Activated CD8-positive, alpha-beta memory T cell treated with anti-CD3 and anti-CD28 coated beads for 48 hours (primary cell): ENCODE measurements around the gene PLA2G2C.
"Not testable (repeated sequence)": the region's sequence is repeated elsewhere in the genome, so short reads cannot be mapped to it uniquely, and the experiment has no call there.

Source experiments
- DNase-seq, 3 experiments: peaks; one replicate each; pipeline ENCODE4 v3.0.0-alpha.2; 2020; ENCODE audit warnings: low read depth in 2 of 3, low spot score in 2 of 3

PLA2G2C gene

DNA sequence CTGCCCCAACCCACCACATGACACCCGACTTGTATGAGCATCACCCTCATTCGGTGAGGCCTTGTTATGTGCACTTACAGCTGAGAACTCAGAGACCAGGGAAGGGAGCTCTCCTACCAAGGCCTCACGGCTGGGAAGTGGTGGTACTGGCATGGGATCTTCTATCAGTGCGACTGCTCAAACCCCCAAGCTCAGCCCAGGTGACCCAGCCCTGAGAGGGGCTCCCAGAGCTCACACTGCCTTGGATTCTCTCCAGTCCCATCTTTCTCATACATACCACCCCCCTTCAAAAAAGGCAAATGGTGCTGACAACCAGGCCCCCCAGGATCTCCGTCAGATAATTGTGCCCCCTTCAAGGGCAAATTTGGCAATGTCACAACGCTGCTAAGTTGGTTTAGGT lies 48.0 kb downstream of the PLA2G2C start:
- DNase-seq = no peak

DNA sequence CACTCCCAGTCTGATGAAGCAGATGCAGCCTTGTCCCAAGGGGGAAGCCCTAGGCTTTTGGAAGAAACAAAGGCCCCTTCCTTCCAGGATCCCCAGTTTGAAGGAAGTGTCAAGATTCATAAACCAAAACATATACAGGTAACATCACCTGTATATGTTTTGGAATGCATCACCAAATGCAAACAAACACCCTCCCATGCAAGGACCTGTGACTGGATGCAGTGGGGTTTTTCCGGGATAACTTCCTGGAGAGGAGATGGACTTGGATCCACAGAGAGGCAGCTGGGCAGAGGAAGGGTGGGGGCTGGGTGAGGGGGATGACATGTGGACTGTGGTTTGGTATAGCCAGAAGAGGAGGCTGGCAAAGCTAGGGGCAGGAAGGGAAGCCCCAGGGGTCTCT lies 48.7 kb downstream of the PLA2G2C start:
- DNase-seq = no peak

DNA sequence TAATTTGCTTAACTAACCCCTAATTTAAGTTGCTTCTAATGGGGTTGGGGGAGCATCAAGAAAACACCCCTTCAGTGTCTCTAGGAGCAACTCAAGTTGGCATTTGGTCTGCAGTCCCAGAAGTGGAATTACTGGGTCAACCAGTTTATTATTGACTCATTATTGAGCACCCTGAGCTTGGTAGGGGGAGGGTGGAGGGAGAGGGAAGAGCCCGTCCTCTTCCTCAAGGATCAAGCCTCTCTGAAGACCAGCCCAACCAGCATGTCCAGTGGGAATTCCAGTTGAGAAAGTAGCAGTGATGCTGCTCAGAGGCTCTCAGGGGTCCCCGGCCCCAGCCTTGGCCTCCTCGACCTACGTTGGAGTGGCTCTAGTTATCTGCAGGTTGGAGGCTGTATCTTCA lies 49.3 kb downstream of the PLA2G2C start:
- no peak for DNase-seq

DNA sequence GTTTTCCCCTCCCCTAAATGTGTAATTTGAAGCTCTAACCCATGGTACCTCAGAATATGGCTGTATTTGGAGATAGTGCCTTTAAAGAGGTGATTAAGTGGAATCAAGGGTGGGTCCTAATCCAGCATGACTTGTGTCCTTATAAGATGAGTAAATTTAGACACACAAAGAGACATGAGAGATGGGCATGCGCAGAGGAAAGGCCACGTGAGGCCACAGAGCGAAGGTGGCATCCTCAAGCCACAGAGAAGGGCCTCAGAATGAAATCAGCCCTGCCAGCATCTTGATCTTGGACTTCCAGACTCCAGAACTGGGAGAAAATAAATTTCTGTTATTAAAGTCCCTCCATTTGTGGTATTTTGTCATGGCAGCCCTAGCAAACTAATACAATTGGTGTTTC lies 50.1 kb downstream of the PLA2G2C start:
- DNase-seq = no peak

DNA sequence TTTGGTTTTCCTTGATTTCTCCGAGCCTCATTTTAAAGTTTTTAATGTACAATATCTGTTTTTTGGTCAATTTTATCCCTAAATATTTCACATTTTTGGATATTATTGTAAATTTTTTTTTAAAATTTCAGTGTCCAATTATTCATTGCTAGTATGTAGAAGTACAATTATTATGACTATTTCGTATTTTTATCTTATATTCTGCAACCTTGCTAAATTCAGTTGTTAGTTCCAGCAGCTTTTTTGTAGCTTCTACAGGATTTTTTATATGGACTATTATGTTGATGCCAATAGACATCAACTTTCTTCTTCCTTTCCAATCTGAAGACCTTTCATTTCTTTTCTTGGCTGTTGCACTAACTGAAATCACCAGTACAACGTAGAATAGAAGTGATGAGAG lies 51.3 kb downstream of the PLA2G2C start:
- no peak for DNase-seq

DNA sequence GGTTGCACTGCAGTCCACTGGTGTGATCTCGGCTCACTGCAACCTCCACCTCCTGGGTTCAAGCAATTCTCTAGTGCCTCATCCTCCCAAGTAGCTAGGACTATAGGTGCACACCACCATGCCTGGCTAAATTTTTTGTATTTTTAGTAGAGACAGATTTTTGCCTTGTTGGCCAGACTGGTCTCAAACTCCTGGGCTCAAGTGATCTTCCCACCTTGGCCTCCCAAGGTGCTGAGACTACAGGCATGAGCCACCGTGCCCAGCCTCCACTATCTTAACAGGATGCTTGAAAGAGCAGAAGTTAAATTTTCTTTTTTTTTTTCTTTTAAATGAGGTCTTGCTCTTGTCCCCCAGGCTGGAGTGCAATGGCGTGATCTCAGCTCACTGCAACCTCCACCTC lies 55.8 kb downstream of the PLA2G2C start:
- not testable (repeated sequence) for DNase-seq

DNA sequence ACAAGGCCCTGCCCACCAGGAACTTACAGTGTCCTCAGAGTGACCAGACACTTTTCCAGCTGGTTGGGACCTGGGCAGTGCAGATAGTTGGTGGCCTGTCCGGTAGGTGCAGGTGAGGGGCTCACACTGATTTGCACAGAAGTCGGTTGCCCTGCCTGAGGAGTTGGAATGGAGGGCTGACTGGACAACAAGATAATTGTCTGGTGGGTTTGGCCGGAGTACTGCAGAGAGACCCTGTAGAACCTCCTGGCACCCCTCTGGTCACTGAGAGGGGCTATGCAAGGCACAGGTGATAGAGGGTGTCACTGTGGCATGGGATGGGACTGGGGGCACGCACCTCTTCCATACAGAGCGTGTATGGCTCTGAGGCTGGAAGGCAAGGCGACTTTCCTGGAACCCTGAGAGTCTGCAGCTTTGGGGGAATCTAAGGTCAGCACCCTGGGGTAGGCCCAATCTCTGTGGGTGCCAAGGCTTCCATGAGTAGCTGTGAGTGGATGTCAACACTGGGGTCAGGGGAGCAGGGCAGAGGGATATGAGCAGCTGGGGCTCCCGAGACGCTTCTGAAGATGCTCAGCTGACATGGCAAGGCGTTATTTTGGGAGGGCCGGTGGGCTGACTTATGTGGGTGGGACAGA lies 59.4 kb downstream of the PLA2G2C start:
- no peak for DNase-seq

DNA sequence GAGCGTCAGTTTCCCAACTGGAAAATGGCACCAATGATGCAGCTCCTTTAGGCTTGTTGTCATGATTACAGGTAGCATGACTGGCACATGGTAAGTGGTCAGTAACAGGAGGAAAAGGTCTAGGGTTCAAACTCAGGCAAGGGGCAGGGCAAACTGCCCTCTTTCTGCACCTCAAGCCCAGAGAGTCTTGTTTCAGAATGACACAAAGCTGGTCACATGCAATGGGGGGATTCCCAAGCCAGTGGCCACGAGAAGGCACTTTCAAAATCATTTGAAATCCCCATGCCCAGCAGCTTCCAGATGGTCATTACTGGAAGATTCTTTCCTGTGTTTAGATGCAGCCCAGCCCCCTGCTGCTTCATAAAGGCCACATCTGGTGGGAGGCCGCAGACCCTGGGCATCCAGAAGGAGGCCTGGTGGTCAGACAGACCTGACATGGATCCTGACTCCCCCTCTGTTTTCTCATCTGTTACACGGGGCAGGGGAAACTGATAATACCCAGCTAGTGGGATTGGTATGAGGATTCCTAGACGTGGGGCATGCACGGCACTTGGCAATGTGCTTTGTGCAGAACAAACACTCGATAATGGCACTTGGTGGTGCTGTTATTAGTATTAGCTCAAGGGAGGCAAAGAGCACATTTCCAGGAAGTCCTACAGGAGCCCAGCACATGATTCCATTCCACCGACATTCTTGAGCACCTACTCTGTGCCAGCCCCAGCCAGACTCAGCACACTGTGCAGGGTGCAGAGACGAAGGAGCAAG lies 60.1 kb downstream of the PLA2G2C start:
- no peak for DNase-seq

DNA sequence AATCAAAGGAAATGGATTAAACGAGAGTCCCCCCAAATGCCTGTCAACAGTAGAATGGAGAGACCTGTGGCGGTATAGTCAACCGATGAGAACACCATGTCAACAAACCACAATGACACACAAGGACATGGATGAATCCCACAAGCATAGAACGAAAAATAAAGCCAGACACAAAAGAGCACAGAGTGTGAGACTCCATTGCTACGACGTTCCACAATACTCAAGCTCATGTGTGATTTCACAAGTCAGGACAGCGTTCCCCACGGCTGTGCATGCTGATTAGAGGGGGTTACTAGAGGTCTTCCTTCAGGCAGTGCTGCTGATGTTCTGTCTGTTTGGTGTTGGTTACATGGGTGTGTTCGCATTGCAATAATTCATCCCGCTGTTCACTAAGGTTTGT lies 61.2 kb downstream of the PLA2G2C start:
- DNase-seq = no peak

DNA sequence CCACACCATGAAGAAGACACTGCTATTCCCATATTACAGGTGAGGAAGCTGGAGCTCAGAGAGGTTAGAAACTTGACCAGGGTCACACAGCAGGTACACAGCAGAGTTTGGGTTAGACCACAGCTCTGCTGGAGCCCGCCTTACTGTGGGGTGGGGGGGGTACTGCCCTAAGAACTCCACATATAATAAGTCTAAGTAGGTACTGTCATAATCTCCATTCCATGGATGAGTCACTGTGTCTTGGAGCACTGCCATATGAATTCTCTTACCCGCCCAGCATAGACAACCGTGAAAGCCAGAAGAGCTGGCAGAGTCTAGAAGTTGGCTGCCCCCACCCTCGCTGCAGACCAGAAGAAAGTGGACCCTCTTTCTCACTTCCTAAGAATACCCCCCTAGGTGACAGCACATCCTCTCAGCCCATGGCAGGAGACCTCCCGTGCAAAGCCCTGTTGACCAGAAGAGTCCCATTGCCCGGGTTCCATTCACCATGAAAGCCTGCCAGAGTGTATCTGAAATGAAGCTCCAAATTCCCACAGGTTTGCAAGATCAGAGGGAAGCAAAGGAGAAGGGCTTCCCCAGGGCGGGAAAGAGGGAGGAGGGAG lies 61.8 kb downstream of the PLA2G2C start:
- no peak for DNase-seq

DNA sequence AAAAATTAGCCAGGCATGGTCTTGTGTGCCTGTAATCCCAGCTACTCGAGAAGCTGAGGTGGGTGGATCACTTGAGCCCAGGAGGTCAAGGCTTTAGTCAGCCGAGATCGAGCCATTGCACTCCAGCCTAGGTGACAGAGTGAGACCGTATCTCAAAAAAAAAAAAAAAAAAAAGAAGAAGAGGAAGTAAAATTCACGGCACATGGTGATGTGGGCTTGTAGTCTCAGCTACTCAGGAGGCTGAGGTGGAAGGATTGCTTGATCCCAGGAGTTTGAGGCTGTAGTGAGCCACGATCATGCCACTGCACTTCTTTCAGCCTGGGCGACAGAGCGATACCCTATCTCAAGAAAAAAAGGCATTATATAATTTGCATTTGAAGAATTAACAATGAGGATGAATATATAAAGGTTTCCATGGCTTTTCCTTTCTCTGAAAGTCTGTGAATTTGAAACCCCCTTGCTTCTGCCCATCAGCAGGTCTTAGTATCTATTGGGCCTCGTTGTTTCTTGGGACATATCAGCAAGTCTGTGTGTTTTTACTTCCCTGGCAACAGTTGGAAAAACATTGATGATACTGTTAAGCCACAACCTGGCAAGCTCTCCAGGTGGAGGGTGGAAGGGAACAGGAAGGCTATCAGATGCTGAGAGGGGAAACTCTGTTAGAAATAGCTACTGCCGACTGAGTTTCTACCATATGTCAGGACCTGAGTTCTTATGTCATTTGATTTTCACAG lies 62.4 kb downstream of the PLA2G2C start:
- no peak for DNase-seq

DNA sequence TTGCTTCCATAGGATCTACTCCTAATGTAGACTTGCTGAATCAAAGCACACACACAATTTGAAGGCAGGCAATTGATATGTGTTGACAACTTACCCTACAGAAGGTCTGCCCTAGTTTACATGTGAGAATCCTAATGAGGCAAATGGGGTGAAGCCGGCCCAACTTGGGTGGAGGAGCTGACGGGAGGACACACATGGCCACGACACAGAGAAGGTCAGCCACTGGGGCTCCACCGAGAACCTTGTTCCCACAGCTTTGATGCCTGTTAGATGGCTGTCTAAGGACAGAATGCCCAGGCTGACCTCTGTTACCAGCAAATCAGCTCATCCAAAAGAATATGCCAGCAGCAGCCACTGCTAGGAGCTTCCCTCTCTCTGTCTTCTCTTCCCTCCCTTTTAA lies 65.5 kb downstream of the PLA2G2C start:
- DNase-seq = no peak

DNA sequence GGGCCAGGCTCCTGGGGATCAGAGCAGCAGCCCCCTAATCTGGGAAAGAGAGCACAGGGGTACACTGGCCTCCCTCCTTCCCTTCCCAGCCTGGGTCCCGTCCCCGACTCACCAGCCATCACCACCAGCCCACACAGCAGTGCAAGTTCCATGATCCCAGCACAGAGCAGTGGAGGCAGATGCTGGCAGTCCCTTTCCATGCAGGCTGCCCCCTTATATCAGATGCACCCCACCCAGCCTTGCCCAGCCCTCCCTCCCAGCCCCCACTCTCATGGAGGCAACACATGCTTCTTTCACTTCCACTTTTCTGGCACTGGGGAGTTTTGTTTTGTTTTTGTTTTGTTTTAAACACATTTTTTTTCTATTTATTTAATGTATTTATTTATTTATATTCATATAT lies 67.0 kb downstream of the PLA2G2C start, which contains the start of gene PLA2G2D:
PLA2G2D (minus strand) TSS at position 190 of the 400 bp plus-strand sequence; CDS start at position 152, 38 bp downstream.
- no peak for DNase-seq

DNA sequence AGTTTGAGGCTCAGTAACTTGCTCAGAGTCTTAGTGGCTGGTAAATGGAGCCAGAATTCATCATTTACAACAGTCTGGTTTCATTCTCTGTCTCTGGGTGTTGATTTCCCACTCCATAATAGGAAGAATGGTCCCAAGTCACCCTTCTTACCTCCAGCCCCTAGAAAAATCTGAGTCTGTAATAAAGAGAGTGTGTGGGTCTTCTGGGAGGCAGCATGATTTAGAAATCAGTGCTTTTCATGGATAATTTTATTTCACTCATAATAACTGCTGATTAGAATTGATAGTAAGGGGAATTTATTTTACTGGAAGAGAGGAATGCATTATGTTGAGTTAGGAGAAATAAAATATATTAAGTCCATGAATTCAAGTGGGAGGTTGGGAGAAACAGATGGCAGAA lies 69.1 kb downstream of the PLA2G2C start:
- no peak for DNase-seq

DNA sequence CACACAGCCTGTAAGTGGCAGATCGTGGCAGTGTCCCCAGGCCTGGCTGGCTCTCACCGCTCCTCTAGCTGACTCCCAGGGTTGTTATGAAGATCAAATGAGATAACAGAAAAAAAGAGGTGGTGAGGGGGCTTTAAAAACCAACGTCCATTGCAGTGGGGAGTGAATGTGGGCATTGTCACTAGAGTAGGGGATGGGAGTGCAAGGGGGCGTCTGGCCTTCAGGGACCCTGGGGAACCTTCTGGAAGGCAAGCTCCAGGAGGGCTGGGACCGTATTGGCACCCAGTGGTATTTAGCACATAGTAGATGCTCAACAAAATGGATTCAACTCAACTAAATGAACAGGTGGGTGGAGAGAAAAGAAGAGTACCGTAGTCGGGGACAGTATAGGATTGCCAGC lies 70.4 kb downstream of the PLA2G2C start:
- DNase-seq = no peak

DNA sequence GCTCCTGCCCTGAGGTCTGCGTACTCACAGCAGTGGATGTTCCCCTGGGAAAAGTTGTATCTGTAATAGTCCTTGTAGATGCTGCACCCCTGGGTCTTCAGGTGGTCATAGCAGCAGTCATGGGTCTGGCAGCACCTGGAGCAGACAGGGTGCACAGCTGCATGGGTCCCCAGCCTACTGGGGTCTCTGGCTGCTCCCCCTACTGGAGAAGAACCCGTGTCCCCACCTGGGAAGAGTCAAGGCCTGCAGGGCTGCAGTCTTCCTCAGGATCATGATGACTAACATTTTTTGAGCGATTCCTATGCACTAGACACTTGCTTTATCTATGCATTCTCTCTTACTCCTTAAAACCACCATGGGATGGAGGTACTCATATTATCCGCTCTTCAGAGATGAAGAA lies 70.8 kb downstream of the PLA2G2C start:
- DNase-seq = no peak

DNA sequence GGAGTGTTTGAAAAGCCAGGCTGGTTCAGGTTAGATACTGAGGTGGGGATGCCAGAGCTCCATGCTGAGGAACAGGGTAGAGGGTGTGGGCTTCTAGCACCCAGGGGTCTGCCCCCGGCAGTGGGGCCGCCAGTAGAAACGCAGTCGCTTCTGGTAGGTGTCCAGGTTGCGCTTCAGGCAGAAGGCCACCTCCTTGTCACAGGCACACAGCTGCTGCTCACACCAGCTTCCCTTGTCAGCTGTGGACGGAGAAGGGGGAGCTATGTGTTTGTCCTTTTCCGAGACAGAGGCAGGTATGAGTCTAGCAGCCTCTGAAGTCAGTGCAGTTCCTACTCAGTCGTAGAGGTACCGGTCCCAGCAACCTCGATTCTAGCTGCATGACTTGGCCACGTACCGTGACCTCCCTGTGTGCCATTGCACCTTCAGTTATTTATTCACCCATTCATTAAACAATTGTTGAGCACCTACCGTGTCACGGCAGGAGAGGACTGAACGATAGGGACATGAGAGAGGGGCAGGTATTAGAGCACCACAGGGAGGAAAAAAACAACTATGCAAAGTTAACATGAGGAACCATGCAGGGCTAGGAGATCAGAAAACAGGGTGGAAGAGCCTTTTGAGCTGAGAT lies 72.2 kb downstream of the PLA2G2C start:
- DNase-seq = no peak
